Measurements from ENCODE around the gene RIOX2. TPM values are rescaled to one million over a fixed set of nuclear protein-coding genes. Genes with fewer than 3 reads are reported as not detected.

RIOX2 gene
- total RNA-seq, 1 experiment from 2014 or later: 28.4 TPM

DNA sequence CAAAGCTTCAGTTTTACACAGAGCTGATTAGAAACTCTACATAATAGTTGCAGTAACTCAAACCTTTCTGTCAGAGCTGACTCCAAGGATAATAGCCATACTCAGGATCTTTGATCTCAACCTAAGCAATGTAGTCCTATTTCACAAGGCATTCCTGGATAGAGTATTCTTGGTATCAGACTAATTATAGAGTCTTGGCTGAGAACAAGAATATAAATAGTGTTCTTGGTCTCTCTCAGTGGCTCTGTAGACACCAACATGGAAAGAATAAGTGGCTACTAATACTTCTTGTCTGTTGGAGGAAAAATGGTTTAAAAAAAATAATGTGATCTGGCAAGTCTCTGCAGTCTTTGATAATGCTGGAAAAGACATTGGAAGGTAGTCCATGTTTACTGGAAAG, 55.7 kb downstream of the RIOX2 start:
- TF ChIP-seq, protein P1, sequence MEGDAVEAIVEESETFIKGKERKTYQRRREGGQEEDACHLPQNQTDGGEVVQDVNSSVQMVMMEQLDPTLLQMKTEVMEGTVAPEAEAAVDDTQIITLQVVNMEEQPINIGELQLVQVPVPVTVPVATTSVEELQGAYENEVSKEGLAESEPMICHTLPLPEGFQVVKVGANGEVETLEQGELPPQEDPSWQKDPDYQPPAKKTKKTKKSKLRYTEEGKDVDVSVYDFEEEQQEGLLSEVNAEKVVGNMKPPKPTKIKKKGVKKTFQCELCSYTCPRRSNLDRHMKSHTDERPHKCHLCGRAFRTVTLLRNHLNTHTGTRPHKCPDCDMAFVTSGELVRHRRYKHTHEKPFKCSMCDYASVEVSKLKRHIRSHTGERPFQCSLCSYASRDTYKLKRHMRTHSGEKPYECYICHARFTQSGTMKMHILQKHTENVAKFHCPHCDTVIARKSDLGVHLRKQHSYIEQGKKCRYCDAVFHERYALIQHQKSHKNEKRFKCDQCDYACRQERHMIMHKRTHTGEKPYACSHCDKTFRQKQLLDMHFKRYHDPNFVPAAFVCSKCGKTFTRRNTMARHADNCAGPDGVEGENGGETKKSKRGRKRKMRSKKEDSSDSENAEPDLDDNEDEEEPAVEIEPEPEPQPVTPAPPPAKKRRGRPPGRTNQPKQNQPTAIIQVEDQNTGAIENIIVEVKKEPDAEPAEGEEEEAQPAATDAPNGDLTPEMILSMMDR (conservative IDR thresholded peaks at IDR 0.05; ENCODE audit: low read depth, low read length): no peak
- TF ChIP-seq EZH2 (IDR thresholded peaks at IDR 0.05; ENCODE audit: borderline replicate concordance, low read depth, low read length, poor library complexity, severe bottlenecking): no peak
- no TSS peak for BruUV-seq (replicated peaks)
- DNase-seq (ENCODE audit: low spot score): no peak
- CTCF ChIA-PET: no interaction called here
- Histone ChIP-seq H3K4me3 (ENCODE audit: low read depth, low read length, poor library complexity, severe bottlenecking) (no peak overlapping the region), H3K27ac (ENCODE audit: low read depth, low read length, poor library complexity, severe bottlenecking) (no peak overlapping the region), H3K4me1 (ENCODE audit: insufficient read depth, low read length, poor library complexity, severe bottlenecking) (peaks cover 12% of the 10 kb centered on the region), H3K9me3 (ENCODE audit: low read depth, low read length, poor library complexity, severe bottlenecking) (no peaks in the 10 kb centered on the region), H3K27me3 (replicated peaks; ENCODE audit: insufficient read depth, low read depth, low read length, poor library complexity) (no peaks in the 10 kb centered on the region), H3K36me3 (ENCODE audit: insufficient read depth, low read length, poor library complexity, severe bottlenecking) (no peaks in the 10 kb centered on the region)
- POLR2A ChIA-PET (ENCODE audit: low non-redundant PET): no interaction called here
- intact Hi-C loops (cut with micrococcal nuclease; ENCODE audit: unreplicated experiment): no loop called here

DNA sequence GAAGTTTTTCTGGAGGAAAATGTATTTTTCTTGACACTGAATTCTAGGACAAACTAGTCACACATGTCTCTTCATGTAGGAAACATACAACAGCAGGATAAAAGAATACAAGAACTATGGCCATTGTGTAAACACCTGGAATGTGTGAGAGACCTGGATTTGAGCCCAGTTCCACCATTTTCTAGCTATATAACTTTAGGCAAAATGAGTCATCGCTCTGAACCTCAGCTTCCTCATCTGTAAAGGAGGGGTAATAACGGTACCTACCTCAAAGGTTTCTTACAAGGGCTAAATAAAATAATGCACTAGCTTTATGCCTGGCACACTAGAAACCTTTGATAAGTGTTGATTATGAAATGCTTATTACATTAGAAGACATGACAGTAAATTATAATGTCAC, 57.8 kb downstream of the RIOX2 start:
- no peak for TF ChIP-seq EZH2 (IDR thresholded peaks at IDR 0.05; ENCODE audit: borderline replicate concordance, low read depth, low read length, poor library complexity, severe bottlenecking)
- TF ChIP-seq, protein P1 (conservative IDR thresholded peaks at IDR 0.05; ENCODE audit: low read depth, low read length): no peak

DNA sequence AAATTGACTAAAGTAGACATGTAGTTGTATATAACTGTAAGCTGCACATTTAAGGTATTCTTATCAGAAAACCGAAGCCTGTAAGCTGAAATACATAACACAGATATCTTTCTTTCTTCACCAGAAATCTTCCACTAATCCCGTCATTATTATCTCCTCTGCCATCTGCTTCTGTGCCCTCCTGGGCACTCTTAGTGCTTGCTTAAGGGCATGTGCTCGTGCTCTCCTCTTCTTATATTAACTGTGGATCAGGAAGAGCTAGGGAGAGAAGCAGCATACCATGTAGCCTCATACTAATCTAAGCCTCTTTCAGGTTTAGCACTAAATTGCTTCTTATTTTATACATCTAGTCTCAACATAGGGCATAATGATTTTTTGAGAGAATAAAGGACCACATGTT, 60.8 kb downstream of the RIOX2 start:
- peaks cover 15% of the 10 kb centered on the region for H3K4me1 ChIP-seq (ENCODE audit: insufficient read depth, low read length, poor library complexity, severe bottlenecking)
- TF ChIP-seq EZH2 (IDR thresholded peaks at IDR 0.05; ENCODE audit: borderline replicate concordance, low read depth, low read length, poor library complexity, severe bottlenecking): no peak
- TF ChIP-seq, protein P1 (conservative IDR thresholded peaks at IDR 0.05; ENCODE audit: low read depth, low read length): no peak
- no peaks in the 10 kb centered on the region for H3K27me3 ChIP-seq (replicated peaks; ENCODE audit: insufficient read depth, low read depth, low read length, poor library complexity)
- ChIA-PET POLR2A (ENCODE audit: low non-redundant PET) (no interaction called here), CTCF (no interaction called here)
- H3K4me3 ChIP-seq (ENCODE audit: low read depth, low read length, poor library complexity, severe bottlenecking): no peak overlapping the region
- intact Hi-C loops (cut with micrococcal nuclease; ENCODE audit: unreplicated experiment): no loop called here
- no peaks in the 10 kb centered on the region for H3K9me3 ChIP-seq (ENCODE audit: low read depth, low read length, poor library complexity, severe bottlenecking)
- no peak overlapping the region for H3K27ac ChIP-seq (ENCODE audit: low read depth, low read length, poor library complexity, severe bottlenecking)
- H3K36me3 ChIP-seq (ENCODE audit: insufficient read depth, low read length, poor library complexity, severe bottlenecking): no peaks in the 10 kb centered on the region
- no peak for DNase-seq (ENCODE audit: low spot score)
- BruUV-seq (replicated peaks): no TSS peak

More for the DNA sequence above, 57.8 kb downstream of the RIOX2 start:
- ChIA-PET CTCF (no interaction called here), POLR2A (ENCODE audit: low non-redundant PET) (no interaction called here)
- no peak overlapping the region for H3K27ac ChIP-seq (ENCODE audit: low read depth, low read length, poor library complexity, severe bottlenecking)
- H3K27me3 ChIP-seq (replicated peaks; ENCODE audit: insufficient read depth, low read depth, low read length, poor library complexity): no peaks in the 10 kb centered on the region
- no peak for DNase-seq (ENCODE audit: low spot score)
- intact Hi-C loops (cut with micrococcal nuclease; ENCODE audit: unreplicated experiment): no loop called here
- no TSS peak for BruUV-seq (replicated peaks)
- H3K4me3 ChIP-seq (ENCODE audit: low read depth, low read length, poor library complexity, severe bottlenecking): no peak overlapping the region
- H3K4me1 ChIP-seq (ENCODE audit: insufficient read depth, low read length, poor library complexity, severe bottlenecking): peaks cover 22% of the 10 kb centered on the region
- H3K36me3 ChIP-seq (ENCODE audit: insufficient read depth, low read length, poor library complexity, severe bottlenecking): no peaks in the 10 kb centered on the region
- no peaks in the 10 kb centered on the region for H3K9me3 ChIP-seq (ENCODE audit: low read depth, low read length, poor library complexity, severe bottlenecking)

All from A673 (cell line).